ENCODE data around the gene ADCYAP1R1.

DNA sequence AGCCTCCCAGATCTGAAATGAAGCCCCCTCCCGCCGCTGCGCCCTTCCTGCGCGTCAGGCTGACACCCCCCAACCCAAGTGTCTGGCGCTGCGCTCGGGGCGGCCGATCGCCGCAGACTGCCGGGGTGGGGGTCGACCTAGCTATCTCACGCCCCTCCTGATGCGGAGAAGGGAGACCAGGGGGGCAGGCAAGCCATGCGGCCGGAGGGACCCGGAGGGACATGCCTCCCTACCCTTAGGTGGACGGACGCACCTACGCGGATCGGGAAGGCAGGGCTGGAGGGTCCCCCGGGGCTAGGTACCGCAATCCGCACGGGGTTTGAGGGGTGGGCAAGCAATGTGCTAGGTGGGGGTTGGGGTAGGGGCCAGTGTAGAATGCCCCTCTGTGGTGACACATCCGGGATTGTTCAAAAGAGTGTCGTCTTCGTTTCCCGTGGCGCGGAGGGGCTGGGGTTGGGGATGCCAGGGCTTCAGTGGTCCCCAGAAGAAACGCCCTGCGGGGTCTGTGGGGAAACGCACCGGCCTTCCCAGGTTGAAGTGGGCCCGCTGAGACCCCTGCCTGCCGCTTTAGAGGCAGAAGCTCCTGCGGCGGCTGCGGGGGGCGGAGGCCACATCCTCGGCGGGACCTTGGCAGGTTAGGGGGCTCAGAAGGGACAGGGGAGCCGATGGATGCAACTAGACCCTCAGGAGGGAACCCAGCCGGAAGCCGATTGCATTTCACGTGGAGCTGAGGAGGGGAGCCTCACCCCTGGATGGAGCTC is 913 bp downstream of the ADCYAP1R1 start:
- TF ChIP-seq CTCF (IDR thresholded peaks at IDR 0.05; ENCODE audit: borderline replicate concordance, extremely low read depth, low read length, poor library complexity, severe bottlenecking) (no peak), EZH2 (IDR thresholded peaks at IDR 0.05; ENCODE audit: borderline replicate concordance, low read depth, low read length, severe bottlenecking) (no peak)
